Activated CD4-positive, CD25-positive, alpha-beta regulatory T cell treated with anti-CD3 and anti-CD28 coated beads, Interleukin-2, amount 50 U/mL, for 72 hours (primary cell): Measurements from ENCODE around the gene PAGE2B.
"Not testable (repeated sequence)": the region's sequence is repeated elsewhere in the genome, so short reads cannot be mapped to it uniquely, and the experiment has no call there.

ENCODE experiments used
- DNase-seq: peaks from one replicate; pipeline ENCODE4 v3.0.0; 2021

PAGE2B gene

GRCh38 chrX:55111578-55112254 lies 36.9 kb downstream of the PAGE2B start:
- DNase-seq = no peak

- DNase-seq = not testable (repeated sequence)
Observed at GRCh38 chrX:55116589-55116988, 41.8 kb downstream of the PAGE2B start.

GRCh38 chrX:55118574-55118973 lies 43.7 kb downstream of the PAGE2B start:
- no peak for DNase-seq

GRCh38 chrX:55119271-55119670 lies 44.4 kb downstream of the PAGE2B start:
- DNase-seq = no peak

- no peak for DNase-seq
Observed at GRCh38 chrX:55119712-55120111, 44.9 kb downstream of the PAGE2B start.

GRCh38 chrX:55120761-55121358 lies 46.0 kb downstream of the PAGE2B start:
- DNase-seq = no peak

GRCh38 chrX:55123900-55124299 lies 49.1 kb downstream of the PAGE2B start:
- no peak for DNase-seq

- no peak for DNase-seq
Observed at GRCh38 chrX:55127692-55128091, 52.9 kb downstream of the PAGE2B start.
